CD4-positive, alpha-beta T cell treated with Interleukin-12 subunit alpha and Interleukin-12 subunit beta, for 1 hour (primary cell): ENCODE data around the gene NSF.
"Not testable (repeated sequence)": the region's sequence is repeated elsewhere in the genome, so short reads cannot be mapped to it uniquely, and the experiment has no call there.

Experiments used
- DNase-seq: peaks from one replicate; pipeline ENCODE4 v3.0.0-alpha.2; 2020

The NSF gene

DNA sequence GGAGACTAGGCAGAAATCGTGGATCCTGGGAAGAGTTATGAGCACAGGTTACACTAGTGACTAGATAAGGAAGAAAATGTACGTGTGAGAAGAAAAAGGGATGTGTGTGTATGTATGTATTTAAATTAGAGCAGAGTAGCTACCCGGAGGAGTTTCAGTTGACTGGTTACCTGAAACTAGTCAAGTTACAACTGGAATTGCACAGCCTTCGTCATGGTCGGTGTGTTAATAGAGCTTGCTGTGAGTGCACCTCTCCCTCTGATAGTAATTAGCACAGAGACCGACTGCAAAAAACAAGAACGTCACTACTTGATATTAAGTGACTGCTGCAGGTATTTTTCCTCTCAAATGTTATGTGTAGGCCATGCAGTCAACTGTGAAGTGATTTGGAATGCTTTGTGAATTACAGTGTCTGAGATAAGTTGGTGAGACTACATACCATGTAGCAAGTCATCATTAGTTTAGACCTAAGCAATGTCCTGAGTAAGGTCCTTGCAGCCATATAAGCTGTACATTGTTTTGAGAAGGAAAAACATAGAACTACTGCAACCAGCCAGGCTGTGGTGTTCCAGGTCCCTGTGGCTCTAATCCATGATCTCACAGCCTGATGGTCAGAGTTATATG lies 132.3 kb downstream of the NSF start:
- DNase-seq: no peak

DNA sequence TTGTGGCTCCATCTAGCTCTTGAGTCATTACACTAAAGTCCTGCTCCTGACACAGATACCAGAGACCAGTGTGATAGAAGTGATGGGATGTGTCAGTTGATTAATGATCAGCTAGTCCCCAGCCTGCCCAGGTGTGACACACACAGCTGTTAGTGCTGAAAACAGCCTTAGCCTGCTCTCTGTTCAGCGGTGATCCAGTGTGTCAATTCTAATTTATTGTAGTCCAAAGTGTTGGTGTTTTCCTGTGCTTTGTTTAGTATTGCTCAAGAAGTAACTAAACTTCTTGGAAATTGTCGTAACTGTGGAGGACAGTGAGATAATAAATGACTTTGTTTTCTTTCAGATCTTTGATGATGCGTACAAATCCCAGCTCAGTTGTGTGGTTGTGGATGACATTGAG lies 135.7 kb downstream of the NSF start:
- DNase-seq: no peak

DNA sequence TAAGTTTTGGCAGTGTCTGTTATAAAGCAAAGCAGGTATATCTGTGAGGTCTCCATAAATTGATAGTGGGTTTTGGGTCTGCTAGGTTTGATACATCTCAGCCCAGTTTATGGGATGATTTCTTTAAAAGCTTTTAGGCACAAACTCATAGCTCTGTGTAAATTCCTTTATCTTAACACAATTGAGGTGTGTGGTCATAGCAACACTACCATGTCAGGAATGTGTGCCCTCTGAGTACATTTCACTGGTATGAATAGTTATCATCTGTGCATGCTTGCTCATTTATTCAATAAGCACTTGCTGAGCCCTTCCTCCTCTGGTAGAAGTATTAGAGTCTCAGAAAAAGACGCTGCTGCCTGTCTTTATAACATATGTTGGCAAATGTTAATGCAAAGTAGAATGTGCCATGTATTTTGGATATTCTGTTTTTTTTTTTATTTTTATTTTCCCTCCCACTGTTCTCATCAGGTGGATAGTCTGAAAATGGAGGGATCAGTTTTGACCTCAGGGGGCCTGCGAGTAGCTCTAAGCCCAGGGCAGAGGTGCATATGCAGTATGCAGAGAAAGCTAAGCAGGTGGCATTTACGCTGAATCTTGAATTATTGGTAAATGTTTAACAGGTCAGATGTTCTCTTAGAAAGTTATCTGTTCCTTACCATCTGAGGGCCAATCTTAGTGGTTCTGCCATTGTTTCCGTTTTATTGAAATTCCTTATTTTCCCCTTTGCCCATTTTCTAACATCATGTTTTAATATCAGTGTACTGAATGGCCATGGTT lies 137.3 kb downstream of the NSF start:
- DNase-seq: no peak

DNA sequence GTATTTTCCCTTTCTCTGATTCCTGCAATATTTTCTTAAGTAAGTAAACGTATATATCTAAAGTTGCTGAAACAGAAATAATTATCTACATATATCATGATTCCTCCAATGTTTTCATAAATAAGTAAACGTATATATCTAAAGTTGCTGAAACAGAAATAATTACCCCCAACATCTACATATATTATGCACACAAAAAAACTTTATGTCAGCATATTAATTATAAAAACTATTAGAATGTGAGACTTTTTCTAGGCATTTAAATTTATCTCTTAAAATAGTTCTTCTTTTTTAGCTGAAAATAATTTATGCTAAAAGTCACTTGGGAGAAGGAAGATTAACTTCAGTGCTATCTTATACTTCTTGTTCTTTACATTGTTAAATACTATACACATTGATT lies 139.6 kb downstream of the NSF start:
- no peak for DNase-seq

DNA sequence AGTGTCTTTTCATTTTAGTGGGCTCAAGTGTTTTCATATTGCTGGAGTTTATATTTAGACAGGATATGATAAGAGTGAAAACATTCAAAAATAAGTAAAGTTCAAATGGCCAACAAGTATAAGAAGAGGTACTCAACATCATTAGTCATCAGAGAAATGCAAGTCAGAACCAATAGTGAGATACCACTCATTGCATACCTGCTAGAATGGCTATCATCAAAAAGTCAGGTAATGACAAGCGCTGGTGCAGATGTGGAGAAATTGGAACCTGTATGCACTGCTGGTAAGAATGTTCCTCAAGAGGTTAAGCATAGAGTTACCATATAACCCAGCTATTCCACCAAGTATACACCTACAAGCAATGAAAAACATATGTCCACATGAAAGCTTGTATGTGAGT lies 140.2 kb downstream of the NSF start:
- DNase-seq: no peak

DNA sequence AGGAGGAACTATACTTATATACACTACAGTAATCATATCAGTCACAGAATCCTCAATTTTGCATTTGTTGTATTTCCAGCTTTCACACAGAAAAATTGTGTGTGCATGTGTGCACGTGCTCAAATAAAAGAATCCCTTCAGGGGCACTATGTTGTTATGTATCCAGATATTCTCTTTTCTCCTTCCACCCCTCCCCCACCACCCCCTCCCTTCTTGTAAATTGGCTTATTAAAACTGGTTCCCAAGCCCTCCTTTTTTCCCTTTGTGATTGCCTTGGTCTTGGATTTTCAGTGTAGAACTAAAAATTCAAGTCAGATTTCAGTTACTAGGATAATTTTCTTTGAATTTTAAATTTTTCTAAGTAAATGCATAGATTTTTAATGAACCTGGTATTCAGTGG lies 141.7 kb downstream of the NSF start:
- no peak for DNase-seq

DNA sequence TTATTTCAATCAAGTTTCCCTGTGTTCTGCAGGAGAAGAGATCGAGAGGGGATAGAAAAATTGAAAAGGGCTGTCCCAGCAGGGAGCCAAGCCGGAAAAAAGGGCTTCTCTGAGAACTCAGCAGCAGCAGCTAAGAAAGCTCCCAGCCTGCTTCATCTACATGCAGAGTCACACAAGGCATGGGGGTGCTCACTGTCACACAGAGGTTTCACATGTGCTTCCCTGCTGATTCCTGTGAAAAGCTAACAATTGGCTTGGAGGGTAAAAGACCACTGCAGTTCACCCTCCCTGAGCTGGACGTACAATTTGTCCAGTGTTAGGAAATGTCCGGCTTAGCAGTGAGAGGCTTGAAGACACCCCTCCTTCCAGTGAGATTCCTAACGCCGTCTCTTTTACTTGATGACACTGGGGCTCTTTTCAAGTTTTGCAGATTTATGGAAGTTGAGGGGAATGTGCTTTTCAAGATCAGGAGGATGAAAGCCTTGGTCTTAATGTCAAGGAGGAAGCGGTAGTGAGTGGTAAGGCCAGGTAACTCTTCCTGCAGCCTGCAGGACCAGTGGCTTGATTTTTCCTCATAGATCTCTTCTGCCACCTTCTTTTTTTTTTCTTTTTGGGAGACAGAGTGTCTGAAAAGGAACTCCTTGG lies 142.4 kb downstream of the NSF start:
- no peak for DNase-seq

DNA sequence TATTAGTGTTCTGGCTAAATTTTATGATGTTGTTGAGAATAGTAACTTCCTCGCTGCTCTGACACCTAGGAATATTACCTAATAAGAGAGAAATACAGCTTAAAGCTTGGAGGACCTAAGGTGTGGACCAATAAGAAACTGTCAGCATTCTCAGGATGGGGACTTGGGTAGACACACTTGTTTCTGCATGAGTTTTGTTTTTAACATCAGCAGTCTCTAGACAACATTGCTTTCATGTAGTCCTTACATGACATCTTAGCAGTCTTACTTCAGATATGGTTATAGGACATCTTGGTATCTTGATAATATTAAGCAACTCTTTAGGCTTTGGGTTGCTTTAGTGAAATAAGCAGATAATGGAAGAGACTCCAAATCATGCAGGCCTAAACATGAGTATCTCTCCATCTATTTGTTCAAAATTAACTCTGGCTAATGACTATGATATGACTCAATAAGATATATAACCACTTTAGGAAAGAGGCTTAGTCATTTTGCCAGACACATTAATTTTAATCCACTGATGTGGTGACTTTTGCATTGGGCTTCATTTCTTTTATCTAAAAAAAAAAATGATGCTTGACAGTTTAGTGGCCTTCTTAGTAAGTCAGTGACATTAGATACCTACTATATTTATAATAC lies 143.5 kb downstream of the NSF start:
- DNase-seq: no peak

DNA sequence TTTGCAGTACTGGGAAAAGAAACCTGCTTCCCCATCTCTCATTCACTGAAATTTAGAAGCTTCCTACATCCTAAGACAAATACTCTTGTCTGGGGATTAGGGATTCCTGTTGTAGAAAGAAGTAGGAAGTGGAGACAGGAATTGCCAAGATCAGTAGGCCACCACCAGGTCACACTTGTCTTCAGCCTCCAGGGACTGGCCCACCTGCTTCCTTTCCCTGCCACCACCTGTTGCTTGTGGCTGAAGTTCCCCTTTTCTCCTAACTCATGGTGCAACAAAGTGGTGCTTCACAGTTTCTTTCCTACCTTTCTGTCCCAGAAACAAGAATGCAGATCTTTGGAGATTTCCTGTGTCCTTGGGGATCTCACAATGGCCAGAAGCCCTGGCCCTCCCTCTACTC lies 145.6 kb downstream of the NSF start:
- no peak for DNase-seq

DNA sequence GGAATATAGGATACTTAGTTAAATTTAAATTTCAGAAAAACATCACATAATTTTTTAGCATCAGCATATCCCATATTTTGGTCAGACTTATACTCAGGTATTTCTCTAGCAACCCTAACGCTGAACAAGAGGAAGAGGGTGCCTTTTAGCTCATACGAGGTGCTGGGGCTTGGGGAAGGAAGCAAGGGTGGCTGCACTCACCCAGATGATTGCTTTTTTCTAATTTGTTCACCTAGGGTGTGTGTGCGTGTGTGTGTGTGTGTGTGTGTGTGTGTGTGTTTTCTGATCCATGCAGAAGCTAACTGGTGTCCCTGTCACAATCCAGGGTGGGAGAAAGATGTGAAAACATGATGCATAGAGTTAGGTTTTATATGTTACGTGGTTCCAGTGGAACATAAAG lies 146.9 kb downstream of the NSF start:
- DNase-seq: no peak

DNA sequence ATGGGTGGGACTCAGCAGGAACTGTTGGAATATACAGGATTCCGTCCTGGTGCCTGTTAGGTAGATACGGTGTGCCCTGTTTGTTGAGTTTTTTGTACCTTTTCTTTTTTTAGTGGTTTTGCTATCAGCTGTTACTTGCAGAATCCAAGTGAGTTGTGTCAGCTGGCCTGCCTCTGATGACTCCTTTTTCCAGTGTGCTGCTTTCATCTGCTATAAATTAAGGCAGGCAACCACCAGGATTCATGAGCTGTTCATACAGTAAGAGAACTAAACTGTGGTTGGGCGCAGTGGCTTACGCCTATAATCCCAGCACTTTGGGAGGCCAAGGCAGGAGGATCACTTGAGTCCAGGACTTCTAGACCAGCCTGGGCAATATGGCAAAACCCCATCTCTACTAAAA lies 148.1 kb downstream of the NSF start:
- DNase-seq: no peak

DNA sequence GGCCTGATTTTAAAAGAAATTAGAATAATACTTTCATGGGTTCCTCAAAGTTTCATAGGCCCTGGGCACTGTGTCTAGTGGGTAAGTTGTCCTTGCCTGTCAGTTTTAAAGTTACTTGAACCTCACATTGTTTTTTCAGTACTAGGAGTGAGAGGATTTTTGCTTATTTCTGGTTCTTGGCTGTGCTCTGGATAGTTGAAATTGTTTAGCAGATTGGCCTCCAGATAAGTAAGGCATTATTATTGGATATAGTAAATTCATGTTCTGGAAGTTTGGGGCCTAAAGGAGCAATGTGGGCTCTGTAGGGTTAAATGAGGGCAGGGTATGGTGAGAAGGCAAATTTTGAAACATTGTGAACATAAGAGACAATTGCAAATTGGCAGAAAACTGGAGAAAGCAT lies 149.5 kb downstream of the NSF start:
- no peak for DNase-seq

DNA sequence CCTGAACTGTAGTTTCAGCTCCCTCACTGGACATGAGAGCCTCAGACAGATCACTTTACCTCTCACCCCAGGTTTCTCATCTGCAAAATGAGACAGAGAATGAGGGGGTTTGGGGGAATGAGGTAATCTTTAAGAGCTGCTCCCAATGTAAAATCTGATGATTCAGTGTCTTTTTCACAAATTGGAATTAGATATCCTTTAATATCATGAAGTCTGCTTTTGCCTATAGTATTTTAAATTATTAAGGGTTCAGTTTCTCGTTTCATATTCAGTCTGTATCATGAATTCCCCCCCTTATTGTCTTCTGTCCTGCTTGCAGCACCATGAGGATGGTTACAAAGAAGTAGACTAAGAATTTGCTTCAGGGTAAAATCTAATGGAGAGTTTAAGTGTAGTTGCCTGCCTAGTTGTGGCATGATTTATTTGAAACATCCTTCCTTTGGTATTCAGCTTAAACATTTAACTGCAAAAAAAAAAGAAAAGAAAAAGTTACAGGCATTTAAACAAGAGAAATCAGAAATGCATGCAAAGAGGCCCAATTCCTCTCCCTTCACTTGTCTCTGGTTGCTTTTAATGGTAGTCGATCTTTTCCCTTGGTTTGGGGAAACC lies 150.8 kb downstream of the NSF start:
- no peak for DNase-seq

DNA sequence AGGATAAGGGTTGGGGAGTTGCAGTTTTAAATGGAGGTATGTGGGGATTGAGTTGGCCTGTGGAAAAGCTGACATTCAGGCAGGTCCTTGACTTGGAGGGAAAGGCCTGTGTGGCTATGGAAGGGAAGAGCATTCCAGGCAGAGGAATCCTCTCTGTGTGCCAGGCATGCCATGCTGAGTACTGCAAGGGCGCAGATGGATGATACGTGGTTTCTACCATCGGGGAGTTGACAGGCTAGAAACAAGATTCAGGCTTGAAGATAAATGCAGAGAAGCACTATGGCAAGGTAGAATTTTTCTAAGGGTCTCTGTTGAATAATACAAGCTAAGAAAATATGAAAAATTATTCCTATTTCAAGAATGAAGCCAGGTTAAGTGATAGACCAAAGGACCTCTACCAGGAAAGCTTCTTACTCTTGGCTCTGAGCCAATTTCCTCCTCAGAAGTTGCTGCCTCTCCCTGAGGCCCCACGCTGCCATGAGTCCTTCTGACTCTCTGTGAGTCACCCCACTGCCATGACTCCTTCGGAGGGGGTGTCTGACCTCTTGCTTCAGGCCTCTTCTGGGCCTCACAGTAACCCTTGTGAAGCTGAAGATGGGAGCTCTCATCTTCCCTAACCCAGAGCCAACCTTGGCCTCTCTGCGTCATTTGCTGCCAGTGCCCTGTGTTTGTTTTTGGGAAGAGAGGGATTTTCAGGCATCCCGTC lies 152.2 kb downstream of the NSF start:
- DNase-seq: no peak

DNA sequence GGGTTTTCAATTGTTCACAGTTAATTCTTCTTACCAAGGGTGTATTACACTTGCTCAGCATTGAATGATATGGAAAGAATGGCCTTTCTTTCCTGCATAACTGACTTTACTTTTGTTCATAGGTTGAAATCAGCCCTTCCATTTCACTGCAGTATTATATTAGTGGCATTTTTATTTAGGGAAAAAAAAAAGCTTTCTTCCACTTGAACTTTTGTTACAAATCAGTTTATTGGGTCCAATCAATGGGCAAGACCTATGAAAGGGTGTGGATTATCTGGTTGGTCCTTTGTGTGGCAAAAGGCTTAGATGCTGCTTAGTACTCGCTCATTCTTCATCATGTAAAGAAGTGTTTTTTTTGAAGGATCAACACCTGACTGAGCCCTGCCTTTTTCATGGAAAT lies 154.0 kb downstream of the NSF start:
- no peak for DNase-seq

DNA sequence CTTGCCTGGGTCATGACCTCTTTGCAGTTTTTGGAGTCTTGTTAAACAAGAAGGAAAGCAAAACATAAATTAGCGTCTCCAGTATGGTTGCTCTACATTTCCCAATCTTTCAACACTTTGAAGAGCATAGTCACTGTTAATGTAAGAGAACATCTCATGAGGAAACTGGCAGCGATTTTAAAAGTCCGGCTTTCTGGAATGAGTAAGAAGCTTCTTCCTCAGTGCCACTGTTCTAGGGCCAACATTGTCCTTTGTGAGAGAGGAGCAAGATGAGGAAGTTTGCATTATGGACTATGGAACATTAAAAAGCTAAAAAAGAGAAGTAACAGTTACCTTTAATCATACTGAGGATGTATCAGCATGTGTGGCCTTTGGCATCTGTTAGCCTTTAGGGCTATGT lies 154.9 kb downstream of the NSF start:
- DNase-seq: no peak

DNA sequence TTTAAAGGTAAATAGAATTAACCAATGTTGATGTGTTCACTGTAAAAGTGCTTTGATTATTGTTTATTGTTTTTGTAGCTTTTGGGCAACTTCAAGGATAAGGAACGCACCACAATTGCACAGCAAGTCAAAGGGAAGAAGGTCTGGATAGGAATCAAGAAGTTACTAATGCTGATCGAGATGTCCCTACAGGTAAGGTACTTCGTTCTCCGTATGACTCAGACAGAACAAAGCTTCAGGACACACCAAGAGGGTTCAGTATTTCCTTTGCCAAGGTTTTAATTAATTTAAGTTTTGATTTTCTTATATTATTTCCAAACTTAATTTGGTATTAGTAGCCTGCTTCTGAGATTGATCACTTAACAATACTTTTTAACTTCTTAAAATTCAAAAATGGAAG lies 161.0 kb downstream of the NSF start:
- DNase-seq: no peak

DNA sequence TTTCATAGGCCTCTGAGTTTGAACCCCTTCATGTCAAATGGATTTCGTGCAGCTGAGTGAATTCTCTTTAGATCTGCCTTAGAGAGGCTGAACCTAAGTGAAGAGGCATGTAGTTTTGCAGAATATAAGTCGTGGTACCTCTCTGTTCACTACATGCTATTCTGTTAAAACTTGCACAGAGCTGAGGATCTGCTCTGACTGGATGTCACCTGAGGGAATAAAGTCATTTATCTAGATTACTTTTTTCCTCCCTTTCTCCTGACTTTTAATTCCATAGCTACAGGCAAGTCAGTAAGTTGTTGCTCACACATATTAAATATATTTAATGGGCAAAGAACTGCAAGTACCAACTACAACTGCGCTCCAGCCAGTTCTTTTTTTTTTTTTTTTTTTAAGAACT lies 163.3 kb downstream of the NSF start:
- DNase-seq: no peak

DNA sequence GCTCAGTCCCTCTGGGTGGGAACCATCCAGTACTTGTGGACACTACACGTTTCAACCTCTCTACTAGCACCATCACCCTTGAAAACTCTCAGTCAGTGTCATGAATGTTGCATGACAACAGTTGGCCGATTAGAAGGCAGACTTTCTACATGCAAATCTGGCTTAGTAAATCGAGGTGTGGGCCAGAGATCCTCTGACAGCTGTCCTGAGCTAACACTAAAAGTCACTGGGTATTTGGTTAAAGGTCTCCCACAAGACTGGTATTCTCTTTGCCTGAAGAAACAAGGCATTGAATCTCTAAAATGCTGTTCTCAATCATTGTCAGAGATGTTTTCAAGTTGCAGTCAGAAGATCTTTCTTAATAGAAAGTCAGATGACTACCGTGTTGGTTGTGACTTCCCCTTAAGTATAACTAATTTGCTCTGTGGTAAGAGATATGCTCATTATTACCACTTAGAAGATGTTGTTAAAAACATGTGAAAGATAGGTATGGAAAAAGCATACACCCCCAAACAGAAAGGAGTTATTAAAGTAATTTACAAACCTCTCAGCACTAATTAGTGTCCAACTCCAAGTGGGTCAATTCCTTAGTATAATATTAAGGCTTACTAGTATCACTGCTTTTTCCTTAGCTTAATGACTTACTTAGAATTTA lies 165.7 kb downstream of the NSF start:
- DNase-seq: no peak

DNA sequence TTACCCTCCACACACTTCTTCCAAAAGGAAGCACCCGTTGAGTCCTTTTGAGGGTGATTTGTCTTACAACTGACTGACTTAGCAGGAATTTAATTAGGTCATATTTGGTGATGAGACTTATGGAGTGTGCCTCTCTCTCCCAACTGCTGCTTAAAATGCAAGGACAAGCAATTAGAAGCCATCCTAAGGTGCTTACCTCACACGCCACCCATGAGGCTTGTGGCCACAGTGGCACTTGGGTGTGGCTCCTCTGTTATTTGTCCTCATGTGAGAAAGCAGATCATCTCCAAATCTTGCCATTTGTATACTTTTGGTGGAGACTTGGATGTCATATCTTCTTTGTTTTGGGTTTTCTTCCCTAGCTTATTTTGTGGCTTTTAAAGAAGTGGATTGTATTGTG lies 166.4 kb downstream of the NSF start:
- DNase-seq: no peak

DNA sequence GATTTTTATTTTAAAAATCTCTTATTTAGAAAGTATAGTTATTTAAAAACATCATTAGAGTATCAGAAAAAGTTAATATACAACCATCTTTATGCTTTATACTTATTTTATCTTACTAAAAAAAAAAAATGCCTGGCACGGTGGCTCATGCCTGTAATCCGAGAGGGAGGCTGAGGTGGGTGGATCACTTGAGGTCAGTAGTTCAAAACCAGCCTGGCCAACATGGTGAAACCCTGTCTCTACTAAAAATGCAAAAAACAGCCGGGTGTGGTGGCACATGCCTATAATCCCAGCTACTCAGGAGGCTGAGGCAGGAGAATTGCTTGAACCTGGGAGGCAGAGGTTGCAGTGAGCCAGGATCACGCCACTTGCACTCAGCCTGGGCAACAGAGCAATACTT lies 167.1 kb downstream of the NSF start:
- DNase-seq: not testable (repeated sequence)

DNA sequence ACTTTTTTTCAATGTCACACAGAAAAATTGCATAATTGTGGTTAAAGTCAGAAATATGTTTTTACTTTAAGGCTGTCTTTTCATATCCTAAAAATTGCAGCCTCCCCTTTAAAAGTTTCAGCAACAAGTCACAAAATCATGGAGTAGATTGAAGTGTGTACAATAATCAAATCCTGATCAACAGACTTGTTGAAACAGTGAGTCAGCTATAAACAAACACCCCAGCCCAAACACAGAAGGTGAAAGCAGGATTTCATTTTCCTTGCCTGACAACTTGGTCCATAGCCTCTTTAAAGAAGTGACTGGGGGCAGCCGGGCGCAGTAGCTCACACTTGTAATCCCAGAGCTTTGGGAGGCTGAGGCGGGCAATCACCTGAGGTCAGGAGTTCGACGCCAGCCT lies 168.1 kb downstream of the NSF start:
- no peak for DNase-seq
